Left ventricle myocardium inferior (tissue), 1 donor: ENCODE results near the gene SOX11. TPM values are rescaled to one million over a fixed set of nuclear protein-coding genes. Genes with fewer than 3 reads are reported as not detected.

ENCODE experiments used
- DNase-seq: peaks from one replicate; pipeline ENCODE4 v3.0.0-alpha.2; 2020
- H3K27ac ChIP-seq: fragments of 200-600 bp; replicated peaks from 2 replicates; pipeline ENCODE4 v1.8.0; 2021
- H3K27me3 ChIP-seq: fragments of 200-600 bp; 2 replicates; pipeline ENCODE4 v1.8.0; 2021; ENCODE audit warnings: low read depth
- H3K36me3 ChIP-seq: fragments of 200-600 bp; 2 replicates; pipeline ENCODE4 v1.8.0; 2021
- H3K4me1 ChIP-seq: fragments of 200-600 bp; 2 replicates; pipeline ENCODE4 v1.8.0; 2021
- H3K4me3 ChIP-seq: fragments of 200-600 bp; 2 replicates; pipeline ENCODE4 v1.8.0; 2021; ENCODE audit warnings: mild to moderate bottlenecking, moderate library complexity
- H3K9me3 ChIP-seq: fragments of 200-600 bp; replicated peaks from 2 replicates; pipeline ENCODE4 v1.8.0; 2021
- intact Hi-C: fragments of 100-400 bp; cut with micrococcal nuclease; formaldehyde crosslinking; loops from one replicate; pipeline ENCODE4 v1.11.0; 2022
- total RNA-seq: library from RNA; stranded (reverse); fragmentation: NEBNext Ultra II Directional; extraction: Animal tissue kit (Norgen Biotek cat#: 25700); gene quantifications from one replicate; pipeline ENCODE4 v1.2.1, GENCODE V29; 2021
- TF ChIP-seq, protein P1 (sequence below): fragments of 200-600 bp; IDR thresholded peaks from 2 replicates; pipeline ENCODE4 v1.8.0; 2021; ENCODE audit warnings: antibody characterized with exemption, mild to moderate bottlenecking, borderline replicate concordance
- donor health status: DM: no; HTN: yes; CAD: no; lungs with severe emphysema.

The SOX11 gene
- total RNA-seq, 1 donor from 2014 or later, result 0.93 TPM

DNA sequence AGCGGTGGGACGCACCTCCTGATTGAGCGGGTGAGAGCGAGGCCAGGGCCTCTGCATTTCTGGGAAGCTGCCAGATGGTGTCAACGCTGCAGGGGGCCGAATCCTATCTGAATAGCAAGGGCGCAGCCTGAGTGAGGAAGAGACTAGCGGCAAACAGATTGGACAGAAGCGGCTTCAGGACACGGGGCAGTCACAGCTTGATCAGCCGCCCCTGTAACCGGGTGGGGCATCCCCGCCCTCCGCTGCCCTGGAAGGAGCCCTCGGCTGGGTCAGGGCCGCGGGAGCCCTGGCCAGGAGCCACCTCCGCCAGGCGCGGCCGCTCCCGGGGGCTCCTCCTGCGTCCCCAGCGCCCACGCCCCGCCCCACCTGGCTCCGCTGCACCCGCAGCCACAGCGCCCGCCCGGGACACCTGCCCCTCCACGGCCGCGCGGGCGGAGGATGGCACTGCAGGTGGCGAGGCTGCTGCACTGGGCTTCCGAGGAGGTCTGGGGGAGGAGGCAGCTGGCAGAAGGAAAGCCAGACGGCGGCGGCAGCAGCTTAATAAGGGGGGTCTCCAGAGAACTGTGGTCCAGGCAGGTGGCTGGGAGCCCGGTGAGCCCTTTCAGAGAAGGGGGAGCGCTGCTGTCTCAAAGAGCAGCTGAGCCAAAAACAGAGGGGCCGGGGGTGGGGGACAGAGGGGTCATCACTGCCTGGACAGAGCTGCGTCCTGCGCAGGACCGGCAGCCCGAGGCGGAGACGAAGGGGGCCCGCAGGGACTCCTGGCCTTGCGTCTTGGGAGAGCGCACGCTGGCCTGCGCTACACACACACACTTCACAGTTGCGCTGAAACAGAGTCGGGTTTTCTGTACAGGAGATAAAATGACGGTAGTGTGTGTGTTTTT lies 18.8 kb upstream of the SOX11 start:
- DNase-seq, result no peak
- H3K9me3 ChIP-seq, result no peaks in the 10 kb centered on the region
- peaks cover 71% of the 10 kb centered on the region for H3K27me3 ChIP-seq
- peak overlapping the region; percentile 59 for H3K4me3 ChIP-seq
- H3K36me3 ChIP-seq, result no peaks in the 10 kb centered on the region
- intact Hi-C loops, result no loop called here
- TF ChIP-seq, protein P1, sequence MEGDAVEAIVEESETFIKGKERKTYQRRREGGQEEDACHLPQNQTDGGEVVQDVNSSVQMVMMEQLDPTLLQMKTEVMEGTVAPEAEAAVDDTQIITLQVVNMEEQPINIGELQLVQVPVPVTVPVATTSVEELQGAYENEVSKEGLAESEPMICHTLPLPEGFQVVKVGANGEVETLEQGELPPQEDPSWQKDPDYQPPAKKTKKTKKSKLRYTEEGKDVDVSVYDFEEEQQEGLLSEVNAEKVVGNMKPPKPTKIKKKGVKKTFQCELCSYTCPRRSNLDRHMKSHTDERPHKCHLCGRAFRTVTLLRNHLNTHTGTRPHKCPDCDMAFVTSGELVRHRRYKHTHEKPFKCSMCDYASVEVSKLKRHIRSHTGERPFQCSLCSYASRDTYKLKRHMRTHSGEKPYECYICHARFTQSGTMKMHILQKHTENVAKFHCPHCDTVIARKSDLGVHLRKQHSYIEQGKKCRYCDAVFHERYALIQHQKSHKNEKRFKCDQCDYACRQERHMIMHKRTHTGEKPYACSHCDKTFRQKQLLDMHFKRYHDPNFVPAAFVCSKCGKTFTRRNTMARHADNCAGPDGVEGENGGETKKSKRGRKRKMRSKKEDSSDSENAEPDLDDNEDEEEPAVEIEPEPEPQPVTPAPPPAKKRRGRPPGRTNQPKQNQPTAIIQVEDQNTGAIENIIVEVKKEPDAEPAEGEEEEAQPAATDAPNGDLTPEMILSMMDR, result no peak
- peaks cover 8% of the 10 kb centered on the region for H3K4me1 ChIP-seq
- H3K27ac ChIP-seq, result no peak overlapping the region

DNA sequence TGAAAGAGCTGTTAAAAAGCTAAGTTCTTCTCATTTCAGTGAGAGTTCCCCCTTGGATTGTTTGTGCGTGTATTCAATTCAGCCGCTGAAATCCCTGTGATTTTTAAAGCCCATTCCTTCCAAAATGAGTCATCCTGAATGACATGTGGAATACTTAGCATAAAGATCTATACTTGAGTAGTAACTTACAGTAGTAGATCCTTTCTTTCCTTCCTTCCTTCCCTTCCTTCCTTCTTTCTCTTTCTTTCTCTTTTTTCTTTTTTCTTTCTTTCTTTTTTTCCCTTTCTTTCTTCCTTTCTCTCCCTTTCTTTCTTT lies 18.2 kb upstream of the SOX11 start:
- H3K9me3 ChIP-seq, result no peaks in the 10 kb centered on the region
- peaks cover 68% of the 10 kb centered on the region for H3K27me3 ChIP-seq
- no peak overlapping the region for H3K27ac ChIP-seq
- H3K4me1 ChIP-seq, result peaks cover 8% of the 10 kb centered on the region
- DNase-seq, result no peak
- intact Hi-C loops, result no loop called here
- H3K36me3 ChIP-seq, result no peaks in the 10 kb centered on the region
- H3K4me3 ChIP-seq, result peak overlapping the region; percentile 59
- TF ChIP-seq, protein P1, result no peak

DNA sequence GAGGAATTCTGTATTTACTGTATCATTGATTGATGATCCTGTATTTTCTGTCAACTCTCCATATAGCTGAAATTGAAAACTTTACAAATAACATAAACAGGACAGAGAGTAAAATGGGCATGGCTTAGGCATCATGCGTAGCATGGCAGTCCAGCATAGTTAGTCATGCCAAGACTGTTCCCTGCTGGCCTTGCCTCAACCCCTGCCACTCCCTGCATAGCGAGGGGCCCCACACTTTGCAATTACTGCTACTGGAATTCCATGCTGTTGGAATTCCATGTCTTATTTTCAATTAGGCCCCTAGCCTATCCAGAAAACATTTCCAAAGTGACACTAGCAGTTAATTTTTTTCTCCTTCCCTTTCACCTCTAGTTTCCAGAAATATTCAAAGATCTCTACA lies 15.1 kb upstream of the SOX11 start:
- Histone ChIP-seq H3K9me3 (peaks cover 11% of the 10 kb centered on the region), H3K27ac (no peak overlapping the region), H3K4me3 (no peak overlapping the region), H3K27me3 (peaks cover 59% of the 10 kb centered on the region), H3K36me3 (no peaks in the 10 kb centered on the region), H3K4me1 (peaks cover 8% of the 10 kb centered on the region)
- intact Hi-C loops, result no loop called here
- DNase-seq, result no peak
- TF ChIP-seq, protein P1, result no peak

DNA sequence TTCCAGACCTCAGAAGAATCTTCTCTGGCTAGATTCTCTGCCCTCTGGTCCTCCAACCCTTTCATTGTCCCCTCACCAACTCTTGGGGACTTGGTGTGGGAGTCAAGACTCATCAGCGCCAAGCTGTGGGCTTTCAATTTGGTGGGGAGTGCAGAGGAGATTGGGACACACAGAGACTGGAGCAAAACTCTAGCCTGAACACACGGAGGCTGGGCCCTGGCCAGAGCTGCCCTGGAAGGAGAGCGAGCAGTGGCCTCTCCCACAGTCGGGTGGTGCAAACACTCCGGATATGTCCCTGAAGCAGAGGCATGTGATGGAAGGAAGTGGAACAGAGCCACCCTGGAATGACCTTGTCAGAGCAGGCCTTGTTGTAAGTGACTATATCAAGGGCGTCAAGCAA lies 8.7 kb upstream of the SOX11 start:
- peaks cover 46% of the 10 kb centered on the region for H3K27me3 ChIP-seq
- peaks cover 11% of the 10 kb centered on the region for H3K9me3 ChIP-seq
- no peak overlapping the region for H3K4me3 ChIP-seq
- no peak overlapping the region for H3K27ac ChIP-seq
- no peak for DNase-seq
- no peaks in the 10 kb centered on the region for H3K36me3 ChIP-seq
- TF ChIP-seq, protein P1, result no peak
- H3K4me1 ChIP-seq, result no peaks in the 10 kb centered on the region
- intact Hi-C loops, result no loop called here

DNA sequence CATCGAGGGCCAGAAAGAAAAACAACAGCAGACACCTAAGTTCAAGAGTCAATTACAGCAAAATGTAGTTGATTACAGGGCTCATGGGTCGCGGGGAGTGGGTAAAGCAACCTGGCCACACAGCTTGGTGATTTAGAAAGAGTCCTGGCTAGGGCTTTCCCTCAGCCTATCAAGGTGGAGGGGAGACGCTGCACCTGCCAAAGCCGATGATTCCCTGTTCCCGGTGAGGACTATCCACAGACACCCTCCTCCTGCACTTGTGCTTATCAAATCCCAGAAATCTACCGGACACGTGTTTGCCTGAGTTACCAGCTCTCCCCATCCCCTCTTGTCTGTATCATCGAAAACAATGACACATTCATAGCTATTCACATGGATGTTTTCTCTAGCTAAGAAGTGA lies 7.0 kb upstream of the SOX11 start:
- intact Hi-C loops, result no loop called here
- no peak overlapping the region for H3K4me3 ChIP-seq
- H3K27ac ChIP-seq, result no peak overlapping the region
- TF ChIP-seq, protein P1, result no peak
- peaks cover 62% of the 10 kb centered on the region for H3K27me3 ChIP-seq
- H3K36me3 ChIP-seq, result no peaks in the 10 kb centered on the region
- H3K9me3 ChIP-seq, result peaks cover 11% of the 10 kb centered on the region
- no peaks in the 10 kb centered on the region for H3K4me1 ChIP-seq
- DNase-seq, result no peak
